ENCODE results near the gene CPA3. TPM values are rescaled to one million over a fixed set of nuclear protein-coding genes. Genes with fewer than 3 reads are reported as not detected.

Gene CPA3
- total and polyA plus RNA-seq, 7 donors = 0.34 to 3.8 (median 0.74) TPM

- WGBS, 3 donors = 74 to 81% (median 79%) methylated on average over 1 of the region's 1 CpG
- Histone ChIP-seq H3K4me1 (no peaks in the 10 kb centered on the region), H3K9me3 (peaks cover 7% of the 10 kb centered on the region), H3K27ac (no peak overlapping the region), H3K27me3 (ENCODE audit: insufficient read depth in 3 of 3, low read length in 2 of 3) (peaks cover 0 to 1% (median 0%) of the 10 kb centered on the region in 3 donors), H3K4me3 (no peak overlapping the region), H3K36me3 (ENCODE audit: insufficient read depth in 1 of 2, low read depth in 1 of 2) (no peaks in the 10 kb centered on the region)
- TF ChIP-seq CTCF (IDR thresholded peaks at IDR 0.05) = no peak
- no peak for DNase-seq
- no peak for ATAC-seq
- intact Hi-C loops (cut with DNase I) = no loop called here
Measured at GRCh38 chr3:148922467-148922866, 57.4 kb downstream of the CPA3 start.

- no peak overlapping the region for H3K27ac ChIP-seq
- H3K4me1 ChIP-seq = no peaks in the 10 kb centered on the region
- DNase-seq (no peak), ATAC-seq (no peak)
- H3K4me3 ChIP-seq = no peak overlapping the region
- no peaks in the 10 kb centered on the region for H3K36me3 ChIP-seq (ENCODE audit: insufficient read depth in 1 of 2, low read depth in 1 of 2)
- TF ChIP-seq CTCF (IDR thresholded peaks at IDR 0.05) = no peak
- peaks cover 0 to 1% (median 0%) of the 10 kb centered on the region in 3 donors for H3K27me3 ChIP-seq (ENCODE audit: insufficient read depth in 3 of 3, low read length in 2 of 3)
- intact Hi-C loops (cut with DNase I) = no loop called here
- peaks cover 7% of the 10 kb centered on the region for H3K9me3 ChIP-seq
Measured at GRCh38 chr3:148923592-148923991, 58.5 kb downstream of the CPA3 start.

GRCh38 chr3:148924562-148924961 lies 59.5 kb downstream of the CPA3 start:
- ATAC-seq = no peak
- intact Hi-C loops (cut with DNase I) = no loop called here
- 48 to 62% (median 54%) methylated on average over 3 of the region's 3 CpGs for WGBS, 3 donors

GRCh38 chr3:148925845-148926244 lies 60.7 kb downstream of the CPA3 start:
- Histone ChIP-seq H3K4me1 (no peaks in the 10 kb centered on the region), H3K36me3 (ENCODE audit: insufficient read depth in 1 of 2, low read depth in 1 of 2) (no peaks in the 10 kb centered on the region), H3K4me3 (no peak overlapping the region), H3K27me3 (ENCODE audit: insufficient read depth in 3 of 3, low read length in 2 of 3) (no peaks in the 10 kb centered on the region), H3K9me3 (peaks cover under 1% of the 10 kb centered on the region), H3K27ac (no peak overlapping the region)
- 77 to 90% (median 82%) methylated on average over 5 of the region's 5 CpGs for WGBS, 3 donors
- TF ChIP-seq CTCF (IDR thresholded peaks at IDR 0.05) = no peak
- DNase-seq (no peak), ATAC-seq (no peak)
- intact Hi-C loops (cut with DNase I) = no loop called here

More at GRCh38 chr3:148924562-148924961, 59.5 kb downstream of the CPA3 start:
- Histone ChIP-seq H3K4me3 (no peak overlapping the region), H3K9me3 (peaks cover 7% of the 10 kb centered on the region), H3K27me3 (ENCODE audit: insufficient read depth in 3 of 3, low read length in 2 of 3) (peaks cover 0 to 1% (median 0%) of the 10 kb centered on the region in 3 donors), H3K36me3 (ENCODE audit: insufficient read depth in 1 of 2, low read depth in 1 of 2) (no peaks in the 10 kb centered on the region), H3K4me1 (no peaks in the 10 kb centered on the region), H3K27ac (no peak overlapping the region)
- TF ChIP-seq CTCF (IDR thresholded peaks at IDR 0.05) = no peak
- no peak for DNase-seq

- intact Hi-C loops (cut with DNase I) = loop anchor here in 1 of 2 donors (5.0 kb wide), 1 partner anchor 58 kb away; no protein-coding TSS in a partner anchor
- 46 to 75% (median 52%) methylated on average over 3 of the region's 3 CpGs for WGBS, 3 donors
- Histone ChIP-seq H3K27ac (no peak overlapping the region), H3K4me3 (no peak overlapping the region), H3K36me3 (ENCODE audit: insufficient read depth in 1 of 2, low read depth in 1 of 2) (no peaks in the 10 kb centered on the region), H3K27me3 (ENCODE audit: insufficient read depth in 3 of 3, low read length in 2 of 3) (no peaks in the 10 kb centered on the region), H3K4me1 (peaks cover 6% of the 10 kb centered on the region), H3K9me3 (no peaks in the 10 kb centered on the region)
- DNase-seq (no peak), ATAC-seq (no peak)
- no peak for TF ChIP-seq CTCF (IDR thresholded peaks at IDR 0.05)
Measured at GRCh38 chr3:148930752-148931151, 65.7 kb downstream of the CPA3 start.

Measured in psoas muscle (tissue), 8 donors.